ENCODE results near the gene TMEM81.

DNA sequence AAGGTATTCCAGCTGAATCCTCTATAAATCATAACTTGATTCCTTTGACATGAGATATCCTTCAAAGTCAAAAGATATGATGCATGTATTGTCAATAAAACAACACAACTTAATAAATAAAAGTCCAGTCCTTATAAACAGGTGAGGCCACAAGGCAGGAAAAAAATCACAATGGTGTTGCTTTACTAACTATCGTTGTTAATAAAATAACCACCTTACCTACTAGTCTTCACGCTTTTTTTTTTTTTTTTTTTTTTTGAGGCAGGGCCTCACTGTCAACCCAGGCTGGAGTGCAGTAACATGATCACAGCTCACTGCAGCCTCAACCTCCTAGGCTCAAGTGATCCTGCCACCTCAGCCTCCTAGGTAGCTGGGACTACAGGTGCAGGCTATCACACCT lies at the start of gene TMEM81:
- TF ChIP-seq, protein P1, sequence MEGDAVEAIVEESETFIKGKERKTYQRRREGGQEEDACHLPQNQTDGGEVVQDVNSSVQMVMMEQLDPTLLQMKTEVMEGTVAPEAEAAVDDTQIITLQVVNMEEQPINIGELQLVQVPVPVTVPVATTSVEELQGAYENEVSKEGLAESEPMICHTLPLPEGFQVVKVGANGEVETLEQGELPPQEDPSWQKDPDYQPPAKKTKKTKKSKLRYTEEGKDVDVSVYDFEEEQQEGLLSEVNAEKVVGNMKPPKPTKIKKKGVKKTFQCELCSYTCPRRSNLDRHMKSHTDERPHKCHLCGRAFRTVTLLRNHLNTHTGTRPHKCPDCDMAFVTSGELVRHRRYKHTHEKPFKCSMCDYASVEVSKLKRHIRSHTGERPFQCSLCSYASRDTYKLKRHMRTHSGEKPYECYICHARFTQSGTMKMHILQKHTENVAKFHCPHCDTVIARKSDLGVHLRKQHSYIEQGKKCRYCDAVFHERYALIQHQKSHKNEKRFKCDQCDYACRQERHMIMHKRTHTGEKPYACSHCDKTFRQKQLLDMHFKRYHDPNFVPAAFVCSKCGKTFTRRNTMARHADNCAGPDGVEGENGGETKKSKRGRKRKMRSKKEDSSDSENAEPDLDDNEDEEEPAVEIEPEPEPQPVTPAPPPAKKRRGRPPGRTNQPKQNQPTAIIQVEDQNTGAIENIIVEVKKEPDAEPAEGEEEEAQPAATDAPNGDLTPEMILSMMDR (IDR thresholded peaks at IDR 0.05), result no peak
- TF ChIP-seq POLR2A (IDR thresholded peaks at IDR 0.05), result no peak
